NT2/D1 (cell line): ENCODE measurements around the gene TIMM50.

Source experiments
- DNase-seq: peaks from one replicate; pipeline ENCODE4 v3.0.0-alpha.2; 2011; ENCODE audit warnings: low read depth, low spot score
- H3K27me3 ChIP-seq: 2 replicates; pipeline ENCODE4 v1.6.0; 2011; ENCODE audit warnings: mild to moderate bottlenecking; ENCODE audit not compliant: insufficient read length, insufficient read depth
- H3K36me3 ChIP-seq: 2 replicates; pipeline ENCODE4 v1.6.1; 2011; ENCODE audit warnings: mild to moderate bottlenecking, low read length, mixed read lengths; ENCODE audit not compliant: insufficient read depth, insufficient read length
- H3K4me1 ChIP-seq: 2 replicates; pipeline ENCODE4 v1.5.1; 2011; ENCODE audit not compliant: insufficient read depth, insufficient read length
- H3K4me3 ChIP-seq: 2 replicates; pipeline ENCODE4 v1.5.1; 2011; ENCODE audit warnings: low read depth; ENCODE audit not compliant: insufficient read length
- H3K9ac ChIP-seq: 2 replicates; pipeline ENCODE4 v1.6.0; 2011; ENCODE audit warnings: low read depth; ENCODE audit not compliant: insufficient read length
- H3K9me3 ChIP-seq: 2 replicates; pipeline ENCODE4 v1.5.1; 2011; ENCODE audit warnings: mild to moderate bottlenecking, low read length; ENCODE audit not compliant: insufficient read depth
- SUZ12 ChIP-seq: IDR thresholded peaks from 2 replicates; pipeline ENCODE4 v1.6.1; 2011; ENCODE audit not compliant: insufficient read length, insufficient read depth; ENCODE audit errors: extremely low read depth
- YY1 ChIP-seq: IDR thresholded peaks from 2 replicates; pipeline ENCODE4 v1.6.1; 2011; ENCODE audit not compliant: insufficient read length, insufficient read depth
- ZNF274 ChIP-seq: IDR thresholded peaks from 2 replicates; pipeline ENCODE4 v1.6.1; 2011; ENCODE audit warnings: mild to moderate bottlenecking, low read depth, low read length

Gene TIMM50

GRCh38 chr19:39497996-39498797 lies 17.6 kb downstream of the TIMM50 start:
- no peak for DNase-seq
- Histone ChIP-seq H3K27me3 (peaks cover 50% of the 10 kb centered on the region), H3K36me3 (no peaks in the 10 kb centered on the region), H3K9me3 (no peaks in the 10 kb centered on the region), H3K4me3 (peak overlapping the region; percentile 31), H3K4me1 (peaks cover 5% of the 10 kb centered on the region), H3K9ac (peak overlapping the region; percentile 64)
- TF ChIP-seq YY1 (no peak), SUZ12 (peak; percentile 24), ZNF274 (no peak)

GRCh38 chr19:39498798-39499642 lies 18.4 kb downstream of the TIMM50 start, which contains the start of gene DLL3:
Gene DLL3, plus strand, starts transcription at chr19:39498947. Its CDS starts 28 bp downstream, at chr19:39498975.
- Histone ChIP-seq H3K4me1 (peaks cover 5% of the 10 kb centered on the region), H3K9ac (peak within 1 kb of the TSS; percentile 67), H3K36me3 (no peaks in the 10 kb centered on the region), H3K4me3 (peak within 1 kb of the TSS; percentile 46), H3K9me3 (no peaks in the 10 kb centered on the region), H3K27me3 (peaks cover 59% of the 10 kb centered on the region)
- no peak for TF ChIP-seq YY1
- TF ChIP-seq SUZ12: no peak
- no peak for TF ChIP-seq ZNF274
- no peak for DNase-seq

GRCh38 chr19:39499932-39500331 lies 19.3 kb downstream of the TIMM50 start:
- Histone ChIP-seq H3K36me3 (no peaks in the 10 kb centered on the region), H3K4me3 (no peak overlapping the region), H3K9me3 (no peaks in the 10 kb centered on the region), H3K4me1 (peaks cover 5% of the 10 kb centered on the region), H3K9ac (no peak overlapping the region), H3K27me3 (peaks cover 68% of the 10 kb centered on the region)
- TF ChIP-seq YY1: no peak
- no peak for TF ChIP-seq ZNF274
- TF ChIP-seq SUZ12: no peak
- DNase-seq: no peak

- Histone ChIP-seq H3K9me3 (no peaks in the 10 kb centered on the region), H3K4me1 (peaks cover 5% of the 10 kb centered on the region), H3K4me3 (no peak overlapping the region), H3K27me3 (peaks cover 74% of the 10 kb centered on the region), H3K36me3 (no peaks in the 10 kb centered on the region), H3K9ac (no peak overlapping the region)
- DNase-seq: no peak
- no peak for TF ChIP-seq YY1
- TF ChIP-seq SUZ12: no peak
- no peak for TF ChIP-seq ZNF274
Measured at GRCh38 chr19:39500543-39500942, 19.9 kb downstream of the TIMM50 start.

GRCh38 chr19:39501340-39501739 lies 20.7 kb downstream of the TIMM50 start:
- no peak for DNase-seq
- Histone ChIP-seq H3K9ac (no peak overlapping the region), H3K9me3 (0 out of 2 replicates have a peak, but pooled peaks cover 1% of the 10 kb centered on the region), H3K36me3 (no peaks in the 10 kb centered on the region), H3K27me3 (peaks cover 82% of the 10 kb centered on the region), H3K4me1 (peaks cover 5% of the 10 kb centered on the region), H3K4me3 (no peak overlapping the region)
- TF ChIP-seq ZNF274 (no peak), YY1 (no peak), SUZ12 (no peak)

GRCh38 chr19:39502640-39503417 lies 22.2 kb downstream of the TIMM50 start:
- Histone ChIP-seq H3K4me1 (peaks cover 5% of the 10 kb centered on the region), H3K9me3 (peaks cover 5% of the 10 kb centered on the region; the same call in 1 of the 2 replicates), H3K27me3 (peaks cover 94% of the 10 kb centered on the region), H3K4me3 (no peak overlapping the region), H3K9ac (no peak overlapping the region), H3K36me3 (no peaks in the 10 kb centered on the region)
- TF ChIP-seq ZNF274: no peak
- no peak for TF ChIP-seq SUZ12
- no peak for TF ChIP-seq YY1
- DNase-seq: peak; percentile 50

GRCh38 chr19:39506598-39506943 lies 25.9 kb downstream of the TIMM50 start:
- Histone ChIP-seq H3K36me3 (no peaks in the 10 kb centered on the region), H3K27me3 (peaks cover 74% of the 10 kb centered on the region), H3K9me3 (peaks cover 5% of the 10 kb centered on the region; the same call in 1 of the 2 replicates), H3K9ac (peak overlapping the region; percentile 76), H3K4me3 (no peak overlapping the region), H3K4me1 (no peaks in the 10 kb centered on the region)
- DNase-seq: no peak
- TF ChIP-seq SUZ12 (no peak), YY1 (no peak), ZNF274 (no peak)
